KMS-11 (cell line): Measurements from ENCODE around the gene DAPK3.

Source experiments
- H2AFZ ChIP-seq: fragments of 200-600 bp; sonication (generic); 2 replicates; pipeline ENCODE4 v1.6.1; 2016; ENCODE audit warnings: antibody characterized with exemption, mixed run types, low read depth
- H3K27ac ChIP-seq: fragments of 200-600 bp; sonication (generic); 2 replicates; pipeline ENCODE4 v1.6.1; 2016; ENCODE audit warnings: mild to moderate bottlenecking, mixed run types
- H3K27me3 ChIP-seq: fragments of 200-600 bp; sonication (generic); 2 replicates; pipeline ENCODE4 v1.6.1; 2017; ENCODE audit warnings: mild to moderate bottlenecking, low read depth, mixed run types, moderate library complexity; ENCODE audit not compliant: insufficient read depth
- H3K36me3 ChIP-seq: fragments of 200-600 bp; sonication (generic); 2 replicates; pipeline ENCODE4 v1.6.1; 2017; ENCODE audit warnings: mild to moderate bottlenecking, mixed run types; ENCODE audit not compliant: insufficient read depth
- H3K4me1 ChIP-seq: fragments of 200-600 bp; sonication (generic); 2 replicates; pipeline ENCODE4 v1.6.1; 2016; ENCODE audit warnings: mild to moderate bottlenecking, low read depth, mixed run types; ENCODE audit not compliant: poor library complexity, severe bottlenecking
- H3K4me2 ChIP-seq: fragments of 200-600 bp; sonication (generic); 2 replicates; pipeline ENCODE4 v1.7.0; 2016; ENCODE audit warnings: mild to moderate bottlenecking, mixed run types
- H3K4me3 ChIP-seq: fragments of 200-600 bp; sonication (generic); IDR thresholded peaks from 2 replicates; pipeline ENCODE4 v1.6.1; 2017; ENCODE audit warnings: low read depth, low read length, mixed read lengths; ENCODE audit not compliant: insufficient read depth
- H3K79me2 ChIP-seq: fragments of 200-600 bp; sonication (generic); 2 replicates; pipeline ENCODE4 v1.6.1; 2016; ENCODE audit warnings: low read depth, mixed run types; ENCODE audit not compliant: insufficient read depth
- H3K9ac ChIP-seq: fragments of 200-600 bp; sonication (generic); 2 replicates; pipeline ENCODE4 v1.6.1; 2016; ENCODE audit warnings: mild to moderate bottlenecking, mixed run types
- H4K20me1 ChIP-seq: fragments of 200-600 bp; sonication (generic); 2 replicates; pipeline ENCODE4 v1.6.1; 2016; ENCODE audit warnings: mild to moderate bottlenecking, mixed run types; ENCODE audit not compliant: insufficient read depth
- TF ChIP-seq, protein P1 (sequence below): fragments of 200-600 bp; sonication (generic); conservative IDR thresholded peaks from 2 replicates; pipeline ENCODE4 v1.6.1; 2017; ENCODE audit warnings: low read depth, mild to moderate bottlenecking, antibody characterized with exemption, low read length, moderate library complexity, mixed read lengths

DAPK3 gene

DNA sequence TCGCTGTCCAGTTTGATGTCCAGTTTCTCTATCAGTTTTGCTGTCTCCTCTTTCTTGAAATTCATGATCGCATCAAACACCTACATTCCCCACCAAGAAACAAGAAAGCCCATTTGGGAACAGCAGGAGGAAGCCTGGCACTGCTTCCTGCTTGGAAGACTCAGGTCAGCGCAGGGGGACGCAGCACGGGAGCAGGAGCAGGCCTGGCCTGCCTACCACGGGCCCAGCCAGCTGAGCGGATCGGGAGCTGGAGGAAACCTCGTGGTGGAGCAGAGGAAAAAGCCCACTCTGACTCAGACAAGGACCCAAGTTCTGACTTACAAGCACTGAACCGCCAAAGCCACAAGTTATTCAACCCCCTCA, 10.5 kb upstream of the DAPK3 start:
- no peaks in the 10 kb centered on the region for H3K27me3 ChIP-seq
- H4K20me1 ChIP-seq = peaks cover 32% of the 10 kb centered on the region
- peaks cover 75% of the 10 kb centered on the region for H3K79me2 ChIP-seq
- H3K4me2 ChIP-seq = no peak overlapping the region
- no peak overlapping the region for H2AFZ ChIP-seq
- no peak overlapping the region for H3K9ac ChIP-seq
- no peak overlapping the region for H3K4me3 ChIP-seq
- TF ChIP-seq, protein P1, sequence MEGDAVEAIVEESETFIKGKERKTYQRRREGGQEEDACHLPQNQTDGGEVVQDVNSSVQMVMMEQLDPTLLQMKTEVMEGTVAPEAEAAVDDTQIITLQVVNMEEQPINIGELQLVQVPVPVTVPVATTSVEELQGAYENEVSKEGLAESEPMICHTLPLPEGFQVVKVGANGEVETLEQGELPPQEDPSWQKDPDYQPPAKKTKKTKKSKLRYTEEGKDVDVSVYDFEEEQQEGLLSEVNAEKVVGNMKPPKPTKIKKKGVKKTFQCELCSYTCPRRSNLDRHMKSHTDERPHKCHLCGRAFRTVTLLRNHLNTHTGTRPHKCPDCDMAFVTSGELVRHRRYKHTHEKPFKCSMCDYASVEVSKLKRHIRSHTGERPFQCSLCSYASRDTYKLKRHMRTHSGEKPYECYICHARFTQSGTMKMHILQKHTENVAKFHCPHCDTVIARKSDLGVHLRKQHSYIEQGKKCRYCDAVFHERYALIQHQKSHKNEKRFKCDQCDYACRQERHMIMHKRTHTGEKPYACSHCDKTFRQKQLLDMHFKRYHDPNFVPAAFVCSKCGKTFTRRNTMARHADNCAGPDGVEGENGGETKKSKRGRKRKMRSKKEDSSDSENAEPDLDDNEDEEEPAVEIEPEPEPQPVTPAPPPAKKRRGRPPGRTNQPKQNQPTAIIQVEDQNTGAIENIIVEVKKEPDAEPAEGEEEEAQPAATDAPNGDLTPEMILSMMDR = no peak
- H3K4me1 ChIP-seq = peaks cover 18% of the 10 kb centered on the region
- peaks cover 61% of the 10 kb centered on the region for H3K36me3 ChIP-seq
- no peak overlapping the region for H3K27ac ChIP-seq

DNA sequence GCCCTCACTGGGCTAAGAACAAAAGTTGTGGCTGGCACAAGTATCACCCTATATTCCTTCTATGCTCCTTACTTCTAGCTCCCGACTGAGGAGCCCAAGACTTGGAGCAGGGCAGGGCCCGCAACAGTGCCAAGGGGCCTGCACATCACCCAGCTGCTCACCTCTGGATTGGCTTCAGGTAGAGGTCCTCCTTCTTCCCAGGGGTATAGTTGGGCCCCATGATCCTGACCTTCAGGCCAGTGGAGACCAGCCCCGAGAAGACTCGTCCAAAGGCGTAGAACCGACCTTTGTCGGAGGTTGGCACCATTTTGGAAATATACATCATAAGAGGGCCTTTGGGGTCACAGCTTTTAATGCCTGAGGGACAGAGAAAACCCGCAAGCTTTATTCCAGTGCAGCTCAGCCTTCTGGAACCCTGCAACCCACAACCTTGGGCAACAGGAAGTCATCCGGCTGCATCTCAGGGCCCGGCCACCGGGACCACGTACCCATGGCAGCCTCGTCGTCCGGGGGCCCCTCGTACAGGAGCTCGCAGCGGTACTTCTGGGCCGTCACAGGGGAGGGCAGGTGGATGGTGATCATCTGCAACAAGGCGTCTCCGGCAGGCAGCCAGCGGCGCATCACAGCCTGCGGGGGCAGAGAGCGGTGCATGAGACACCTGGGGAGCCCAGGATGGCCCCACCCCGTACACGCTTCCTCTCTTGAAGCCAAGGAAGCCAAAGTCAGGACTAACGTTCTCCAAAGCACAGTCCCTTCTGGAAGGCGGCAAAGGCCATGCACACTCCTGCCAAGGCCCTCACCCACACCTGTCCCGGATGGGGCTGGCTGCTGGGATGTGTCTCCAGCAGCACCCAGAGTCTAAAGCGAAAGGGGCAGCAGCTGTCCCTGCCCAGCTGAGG, 9.7 kb upstream of the DAPK3 start:
- H3K9ac ChIP-seq = no peak overlapping the region
- no peak overlapping the region for H3K27ac ChIP-seq
- peaks cover 75% of the 10 kb centered on the region for H3K79me2 ChIP-seq
- peaks cover 32% of the 10 kb centered on the region for H4K20me1 ChIP-seq
- no peaks in the 10 kb centered on the region for H3K27me3 ChIP-seq
- no peak overlapping the region for H2AFZ ChIP-seq
- TF ChIP-seq, protein P1 = no peak
- peaks cover 61% of the 10 kb centered on the region for H3K36me3 ChIP-seq
- no peak overlapping the region for H3K4me3 ChIP-seq
- H3K4me1 ChIP-seq = peaks cover 10% of the 10 kb centered on the region
- H3K4me2 ChIP-seq = no peak overlapping the region

- Histone ChIP-seq H3K4me1 (peaks cover 10% of the 10 kb centered on the region), H3K27ac (no peak overlapping the region), H3K27me3 (no peaks in the 10 kb centered on the region), H3K4me3 (no peak overlapping the region), H3K36me3 (peaks cover 61% of the 10 kb centered on the region), H3K4me2 (no peak overlapping the region), H3K79me2 (peaks cover 71% of the 10 kb centered on the region), H2AFZ (no peak overlapping the region), H3K9ac (no peak overlapping the region), H4K20me1 (peaks cover 32% of the 10 kb centered on the region)
- TF ChIP-seq, protein P1 = no peak
These were observed 8.9 kb upstream of the DAPK3 start for GRCh38 chr19:3979674-3980352.

- H3K4me2 ChIP-seq = no peak overlapping the region
- TF ChIP-seq, protein P1 = no peak
- H3K27me3 ChIP-seq = no peaks in the 10 kb centered on the region
- H3K36me3 ChIP-seq = peaks cover 59% of the 10 kb centered on the region
- no peak overlapping the region for H3K27ac ChIP-seq
- no peak overlapping the region for H2AFZ ChIP-seq
- peaks cover 10% of the 10 kb centered on the region for H3K4me1 ChIP-seq
- peaks cover 65% of the 10 kb centered on the region for H3K79me2 ChIP-seq
- H4K20me1 ChIP-seq = peaks cover 28% of the 10 kb centered on the region
- no peak overlapping the region for H3K4me3 ChIP-seq
- H3K9ac ChIP-seq = no peak overlapping the region
These were observed 8.4 kb upstream of the DAPK3 start for GRCh38 chr19:3979289-3979673.
